Panc1 (cell line): ENCODE measurements around the gene CGN. TPM values are rescaled to one million over a fixed set of nuclear protein-coding genes. Genes with fewer than 3 reads are reported as not detected.
A peak's percentile ranks its signal among the peaks of the same experiment; 100 is the strongest.

ENCODE experiments used
- ATAC-seq: fragments of 200-7000 bp; cut with Tn5 transposase; 2 replicates; pipeline ENCODE4 v1.9.1; 2020; ENCODE audit warnings: mild to moderate bottlenecking, moderate library complexity
- BruUV-seq: library from RNA; stranded (reverse); fragments of 400-500 nt; replicated peaks from 2 replicates; lab custom pipeline; 2021; lab: Mats Ljungman, UMichigan
- CTCF ChIA-PET: fragments of 300-600 bp; sonication (Branson Sonifier 250); formaldehyde crosslinking; loops from one replicate; lab custom pipeline; 2022; ENCODE audit warnings: antibody characterized with exemption; lab: Charles Lee
- POLR2A ChIA-PET: fragments of 300-600 bp; sonication (Branson Sonifier 250); formaldehyde crosslinking; loops from one replicate; lab custom pipeline; 2022; ENCODE audit warnings: antibody characterized with exemption; lab: Charles Lee
- DNase-seq: peaks from one replicate; pipeline ENCODE4 v3.0.0-alpha.2; 2010; ENCODE audit warnings: low read depth, low spot score
- H3K27ac ChIP-seq: 2 replicates; pipeline ENCODE4 v1.5.1; 2011; ENCODE audit warnings: mild to moderate bottlenecking, low read length, inconsistent platforms
- H3K27me3 ChIP-seq: fragments of 200-500 bp; sonication (Bioruptor generic); 2 replicates; pipeline ENCODE4 v1.6.0; 2014; ENCODE audit warnings: low read length, inconsistent platforms; ENCODE audit not compliant: control insufficient read depth, insufficient read depth
- H3K36me3 ChIP-seq: fragments of 200-500 bp; sonication (Bioruptor generic); 2 replicates; pipeline ENCODE4 v1.5.1; 2014; ENCODE audit warnings: inconsistent platforms, mild to moderate bottlenecking, low read length, moderate library complexity; ENCODE audit not compliant: control insufficient read depth, insufficient read depth
- H3K4me1 ChIP-seq: 2 replicates; pipeline ENCODE4 v1.5.1; 2011; ENCODE audit warnings: inconsistent platforms, mild to moderate bottlenecking, low read length, moderate library complexity; ENCODE audit not compliant: control insufficient read depth, insufficient read depth
- H3K4me3 ChIP-seq, 2 experiments: 2 replicates each; pipeline ENCODE4 v1.5.1; 2011 to 2012; ENCODE audit warnings: low read depth in 2 of 2, low read length in 2 of 2, mild to moderate bottlenecking in 2 of 2, inconsistent platforms in 1 of 2, moderate library complexity in 1 of 2
- H3K9me3 ChIP-seq: fragments of 200-500 bp; sonication (Bioruptor generic); 2 replicates; pipeline ENCODE4 v1.5.1; 2014; ENCODE audit warnings: low read depth, mild to moderate bottlenecking, inconsistent platforms, low read length, moderate library complexity; ENCODE audit not compliant: control insufficient read depth, insufficient read depth
- POLR2AphosphoS5 ChIP-seq: IDR thresholded peaks from 2 replicates; pipeline ENCODE4 v1.6.1; 2012; ENCODE audit warnings: mild to moderate bottlenecking, low read depth, low read length, moderate library complexity
- REST ChIP-seq, 2 experiments: IDR thresholded peaks; 2 replicates each; pipeline ENCODE4 v1.6.1; 2011 to 2012; ENCODE audit warnings: low read depth in 2 of 2, control low read depth in 1 of 2, low read length in 1 of 2, mild to moderate bottlenecking in 1 of 2, moderate library complexity in 1 of 2; ENCODE audit not compliant: insufficient read depth in 1 of 2
- SIN3A ChIP-seq: IDR thresholded peaks from 2 replicates; pipeline ENCODE4 v1.6.1; 2012; ENCODE audit warnings: low read depth, mild to moderate bottlenecking, low read length, moderate library complexity, borderline replicate concordance; ENCODE audit not compliant: insufficient read depth
- TCF7L2 ChIP-seq: IDR thresholded peaks from 2 replicates; pipeline ENCODE4 v1.6.1; 2011; ENCODE audit warnings: mild to moderate bottlenecking, low read depth, low read length, inconsistent platforms
- in situ Hi-C: cut with HindIII; loops from 2 replicates; pipeline ENCODE4 v1.10.0; 2016; ENCODE audit warnings: low sequenced_read_pairs, low pct_unique_long_range_greater_than_20kb
- intact Hi-C: fragments of 100-400 bp; cut with micrococcal nuclease; formaldehyde crosslinking; loops from one replicate; pipeline ENCODE4 v1.10.0; 2022; ENCODE audit not compliant: unreplicated experiment
- total RNA-seq: library from RNA; stranded (reverse); gene quantifications from one replicate; pipeline ENCODE4 v1.2.1, GENCODE V29; 2021; ENCODE audit not compliant: unreplicated experiment
- TF ChIP-seq, protein P1 (sequence below): fragments of 450-650 bp; IDR thresholded peaks from 2 replicates; pipeline ENCODE4 v1.5.1; 2017; ENCODE audit warnings: mild to moderate bottlenecking

The CGN gene
- total RNA-seq, 1 experiment from 2014 or later: 10.2 TPM

DNA sequence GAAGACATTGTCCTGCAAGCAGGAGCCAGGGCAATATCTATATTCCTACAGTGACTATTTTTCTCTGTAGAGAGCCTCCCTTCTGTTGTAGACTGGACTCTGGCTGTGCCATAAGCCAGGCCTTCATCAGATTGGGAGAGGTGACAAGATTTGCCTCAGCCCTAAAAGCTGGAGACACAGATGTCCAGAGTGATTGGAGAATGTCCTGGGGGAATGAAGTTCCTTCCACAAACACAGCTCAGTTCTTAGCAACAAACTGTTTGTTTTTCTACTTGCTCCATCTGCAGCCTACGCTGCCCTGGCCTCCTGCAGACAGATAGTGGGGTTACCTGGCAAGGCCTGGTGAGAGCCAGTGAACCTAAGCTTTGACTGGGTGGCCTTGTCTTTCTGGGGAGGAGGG, 70.7 kb downstream of the CGN start:
- no peaks in the 10 kb centered on the region for H3K9me3 ChIP-seq
- no peak for ATAC-seq
- in situ Hi-C loops: no loop called here
- intact Hi-C loops: no loop called here
- peaks cover 26% of the 10 kb centered on the region for H3K4me1 ChIP-seq
- H3K4me3 ChIP-seq: no peak overlapping the region
- TF ChIP-seq POLR2AphosphoS5: no peak
- no peak for TF ChIP-seq SIN3A
- BruUV-seq: TSS peak; percentile 64
- DNase-seq: no peak
- no peaks in the 10 kb centered on the region for H3K27me3 ChIP-seq
- POLR2A ChIA-PET: interaction anchor here (0.6 kb wide), 1 partner anchor 21 kb away, joined by 7 read pairs; no protein-coding TSS in a partner anchor
- no peak overlapping the region for H3K27ac ChIP-seq
- CTCF ChIA-PET: no interaction called here
- H3K36me3 ChIP-seq: peaks cover 5% of the 10 kb centered on the region

DNA sequence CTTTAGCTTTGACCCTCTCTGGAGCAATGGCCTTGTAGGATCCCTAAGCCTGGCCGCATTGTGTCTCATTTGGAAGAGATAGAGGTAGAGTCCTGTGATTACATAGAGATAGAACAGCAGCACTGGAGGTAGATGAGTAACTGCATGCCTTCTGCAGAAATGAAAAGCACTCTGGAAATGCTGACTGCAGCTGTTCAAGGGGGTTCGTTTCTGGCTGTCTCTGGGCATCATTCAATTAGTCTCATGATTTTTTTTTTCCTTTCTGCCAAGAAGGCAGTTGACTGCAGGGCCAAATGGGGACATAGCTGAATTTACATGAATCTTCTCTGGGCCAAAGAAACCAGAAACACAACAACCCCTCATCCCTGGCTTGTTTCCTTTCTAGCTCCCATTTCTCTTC, 72.6 kb downstream of the CGN start:
- ATAC-seq: no peak
- Histone ChIP-seq H3K27me3 (no peaks in the 10 kb centered on the region), H3K4me3 (no peak overlapping the region), H3K27ac (0 out of 2 replicates have a peak overlapping the region, but pooled peaks have one; percentile 10), H3K36me3 (peaks cover 2% of the 10 kb centered on the region; the same call in 1 of the 2 replicates), H3K4me1 (peaks cover 24% of the 10 kb centered on the region), H3K9me3 (no peaks in the 10 kb centered on the region)
- no TSS peak for BruUV-seq
- intact Hi-C loops (no loop called here), in situ Hi-C loops (no loop called here)
- POLR2A ChIA-PET: no interaction called here
- no peak for DNase-seq
- TF ChIP-seq POLR2AphosphoS5: no peak
- TF ChIP-seq REST (IDR thresholded peaks at IDR 0.05; ENCODE audit: insufficient read depth in 1 of 2, low read depth in 2 of 2, low read length in 1 of 2): no peak
- no peak for TF ChIP-seq SIN3A
- TF ChIP-seq TCF7L2: no peak
- TF ChIP-seq, protein P1, sequence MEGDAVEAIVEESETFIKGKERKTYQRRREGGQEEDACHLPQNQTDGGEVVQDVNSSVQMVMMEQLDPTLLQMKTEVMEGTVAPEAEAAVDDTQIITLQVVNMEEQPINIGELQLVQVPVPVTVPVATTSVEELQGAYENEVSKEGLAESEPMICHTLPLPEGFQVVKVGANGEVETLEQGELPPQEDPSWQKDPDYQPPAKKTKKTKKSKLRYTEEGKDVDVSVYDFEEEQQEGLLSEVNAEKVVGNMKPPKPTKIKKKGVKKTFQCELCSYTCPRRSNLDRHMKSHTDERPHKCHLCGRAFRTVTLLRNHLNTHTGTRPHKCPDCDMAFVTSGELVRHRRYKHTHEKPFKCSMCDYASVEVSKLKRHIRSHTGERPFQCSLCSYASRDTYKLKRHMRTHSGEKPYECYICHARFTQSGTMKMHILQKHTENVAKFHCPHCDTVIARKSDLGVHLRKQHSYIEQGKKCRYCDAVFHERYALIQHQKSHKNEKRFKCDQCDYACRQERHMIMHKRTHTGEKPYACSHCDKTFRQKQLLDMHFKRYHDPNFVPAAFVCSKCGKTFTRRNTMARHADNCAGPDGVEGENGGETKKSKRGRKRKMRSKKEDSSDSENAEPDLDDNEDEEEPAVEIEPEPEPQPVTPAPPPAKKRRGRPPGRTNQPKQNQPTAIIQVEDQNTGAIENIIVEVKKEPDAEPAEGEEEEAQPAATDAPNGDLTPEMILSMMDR: no peak
- CTCF ChIA-PET: no interaction called here

DNA sequence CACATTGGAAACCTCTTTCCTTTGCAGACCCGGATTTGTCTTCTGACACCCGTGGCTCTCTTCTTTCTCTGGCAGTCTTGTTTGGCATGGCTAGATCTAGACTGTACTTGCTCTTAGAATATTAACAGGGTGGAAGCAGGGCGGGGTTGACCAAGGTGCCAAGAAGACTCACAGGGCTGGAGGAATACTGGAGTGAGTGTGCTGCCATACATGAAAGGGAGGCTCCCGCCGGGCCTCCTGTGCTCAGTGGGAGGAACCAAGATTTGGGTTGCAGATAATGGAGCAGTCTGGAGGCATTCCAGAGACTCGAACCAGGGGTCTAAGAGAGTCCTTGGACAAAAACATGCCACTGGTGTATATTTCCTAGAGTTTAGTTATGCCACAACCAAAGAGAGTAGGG, 73.1 kb downstream of the CGN start:
- in situ Hi-C loops (no loop called here), intact Hi-C loops (no loop called here)
- ChIA-PET POLR2A (no interaction called here), CTCF (no interaction called here)
- H3K27ac ChIP-seq: peak overlapping the region; percentile 5; the same call in 1 of the 2 replicates
- 0 out of 2 replicates have a peak, but pooled peaks cover 2% of the 10 kb centered on the region for H3K36me3 ChIP-seq
- no peaks in the 10 kb centered on the region for H3K9me3 ChIP-seq
- H3K4me1 ChIP-seq: peaks cover 24% of the 10 kb centered on the region
- H3K4me3 ChIP-seq: no peak overlapping the region
- BruUV-seq: no TSS peak
- DNase-seq (no peak), ATAC-seq (no peak)
- no peak for TF ChIP-seq REST (IDR thresholded peaks at IDR 0.05; ENCODE audit: insufficient read depth in 1 of 2, low read depth in 2 of 2, low read length in 1 of 2)
- no peak for TF ChIP-seq TCF7L2
- no peak for TF ChIP-seq POLR2AphosphoS5
- TF ChIP-seq SIN3A: no peak
- TF ChIP-seq, protein P1: no peak
- H3K27me3 ChIP-seq: no peaks in the 10 kb centered on the region
